Lower lobe of right lung (tissue), 2 donors: ENCODE measurements around the gene GFPT1. TPM values are rescaled to one million over a fixed set of nuclear protein-coding genes. Genes with fewer than 3 reads are reported as not detected.
A peak's percentile ranks its signal among the peaks of the same experiment; 100 is the strongest.

ENCODE experiments used
- ATAC-seq, 2 donors: fragments of 200-7000 bp; cut with Tn5 transposase; one replicate each; pipeline ENCODE4 v1.9.1; 2020 to 2022; ENCODE audit warnings: mild to moderate bottlenecking in 2 of 2, moderate library complexity in 2 of 2
- DNase-seq: peaks from one replicate; pipeline ENCODE4 v3.0.0-alpha.2; 2020
- H3K27ac ChIP-seq: fragments of 200-600 bp; one replicate; pipeline ENCODE4 v1.8.0; 2022
- H3K27me3 ChIP-seq: fragments of 200-600 bp; one replicate; pipeline ENCODE4 v1.8.0; 2022; ENCODE audit warnings: low read depth
- H3K36me3 ChIP-seq: fragments of 200-600 bp; one replicate; pipeline ENCODE4 v1.8.0; 2022; ENCODE audit warnings: mild to moderate bottlenecking
- H3K4me1 ChIP-seq: fragments of 200-600 bp; one replicate; pipeline ENCODE4 v1.8.0; 2022
- H3K4me3 ChIP-seq: fragments of 200-600 bp; one replicate; pipeline ENCODE4 v1.8.0; 2022; ENCODE audit warnings: mild to moderate bottlenecking
- H3K9me3 ChIP-seq: fragments of 200-600 bp; one replicate; pipeline ENCODE4 v1.8.0; 2022
- CTCF ChIP-seq: fragments of 200-600 bp; IDR thresholded peaks from one replicate; pipeline ENCODE4 v1.8.0; 2022; ENCODE audit warnings: antibody characterized with exemption, mild to moderate bottlenecking
- intact Hi-C: fragments of 100-400 bp; cut with DNase I; formaldehyde crosslinking; loops from one replicate; pipeline ENCODE4 v1.11.0; 2022
- total RNA-seq: library from RNA; stranded (reverse); fragmentation: NEBNext Ultra II Directional; extraction: Animal tissue kit (Norgen Biotek cat#: 25700); gene quantifications from one replicate; pipeline ENCODE4 v1.2.1, GENCODE V29; 2021
- donor health status: DM: no; HTN: yes; CAD: no; lungs with severe emphysema.

The GFPT1 gene
- total RNA-seq, 1 donor from 2014 or later = 59.9 TPM

- H3K9me3 ChIP-seq = peaks cover 6% of the 10 kb centered on the region
- peaks cover 10% of the 10 kb centered on the region for H3K27me3 ChIP-seq
- H3K36me3 ChIP-seq = no peaks in the 10 kb centered on the region
- no peak for TF ChIP-seq CTCF
- H3K4me1 ChIP-seq = peaks cover 45% of the 10 kb centered on the region
- ATAC-seq (no peak), DNase-seq (no peak)
- intact Hi-C loops = no loop called here
- H3K27ac ChIP-seq = peak overlapping the region; percentile 86
- H3K4me3 ChIP-seq = peak overlapping the region; percentile 72
Measured at GRCh38 chr2:69305712-69306392, 81.2 kb downstream of the GFPT1 start.

- Histone ChIP-seq H3K36me3 (no peaks in the 10 kb centered on the region), H3K4me1 (peaks cover 43% of the 10 kb centered on the region), H3K27me3 (peaks cover 10% of the 10 kb centered on the region), H3K9me3 (peaks cover 6% of the 10 kb centered on the region), H3K4me3 (no peak overlapping the region), H3K27ac (no peak overlapping the region)
- no peak for TF ChIP-seq CTCF
- intact Hi-C loops = no loop called here
- DNase-seq = no peak
- ATAC-seq = no peak
Measured at GRCh38 chr2:69305166-69305565, 81.9 kb downstream of the GFPT1 start.

DNA sequence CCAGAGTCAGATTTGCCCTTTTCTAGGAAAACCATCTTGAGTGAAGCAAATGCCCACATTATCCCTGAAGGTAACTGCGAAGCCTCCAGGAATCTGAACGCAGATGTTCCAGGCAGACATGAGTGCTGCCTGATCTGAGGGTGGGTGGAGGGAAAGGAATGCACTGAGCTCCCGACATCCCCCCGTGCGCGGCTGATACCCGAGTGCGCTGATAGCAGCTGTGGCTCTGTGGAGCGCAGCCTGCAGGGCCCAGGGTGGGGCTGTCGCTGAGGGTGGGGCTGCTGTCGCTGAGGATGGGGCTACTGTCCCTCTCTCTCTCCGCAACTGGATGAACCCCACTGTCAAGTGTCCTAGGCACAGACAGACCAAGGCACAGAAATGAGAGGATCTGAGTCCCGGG, 82.4 kb downstream of the GFPT1 start:
- Histone ChIP-seq H3K36me3 (no peaks in the 10 kb centered on the region), H3K4me1 (peaks cover 38% of the 10 kb centered on the region), H3K27ac (no peak overlapping the region), H3K9me3 (peaks cover 6% of the 10 kb centered on the region), H3K27me3 (peaks cover 10% of the 10 kb centered on the region), H3K4me3 (no peak overlapping the region)
- no peak for DNase-seq
- no peak for TF ChIP-seq CTCF
- intact Hi-C loops = no loop called here
- ATAC-seq = no peak

DNA sequence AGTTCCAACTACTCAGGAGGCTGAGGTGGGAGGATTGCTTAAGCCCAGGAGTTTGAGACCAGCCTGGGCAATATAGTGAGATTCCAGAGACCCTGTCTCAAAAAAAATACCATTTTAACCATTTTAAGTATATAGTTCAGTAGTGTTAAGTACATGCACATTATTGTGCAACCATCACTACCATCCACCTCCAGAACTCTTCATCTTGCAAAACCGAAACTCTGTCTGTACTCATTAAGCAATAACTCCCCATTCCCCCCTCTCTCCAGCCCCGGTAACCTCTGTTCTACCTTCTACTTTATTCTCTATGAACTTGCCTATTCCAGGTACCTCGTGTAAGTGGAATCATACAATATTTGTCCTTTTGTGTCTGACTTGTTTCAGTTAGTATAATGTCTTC, 86.4 kb downstream of the GFPT1 start:
- H3K27ac ChIP-seq = no peak overlapping the region
- intact Hi-C loops = no loop called here
- H3K4me3 ChIP-seq = no peak overlapping the region
- no peak for TF ChIP-seq CTCF
- peaks cover 4% of the 10 kb centered on the region for H3K4me1 ChIP-seq
- DNase-seq (no peak), ATAC-seq (peak in 1 of 2 donors; percentile 48)
- no peaks in the 10 kb centered on the region for H3K27me3 ChIP-seq
- H3K36me3 ChIP-seq = no peaks in the 10 kb centered on the region
- peaks cover 6% of the 10 kb centered on the region for H3K9me3 ChIP-seq

DNA sequence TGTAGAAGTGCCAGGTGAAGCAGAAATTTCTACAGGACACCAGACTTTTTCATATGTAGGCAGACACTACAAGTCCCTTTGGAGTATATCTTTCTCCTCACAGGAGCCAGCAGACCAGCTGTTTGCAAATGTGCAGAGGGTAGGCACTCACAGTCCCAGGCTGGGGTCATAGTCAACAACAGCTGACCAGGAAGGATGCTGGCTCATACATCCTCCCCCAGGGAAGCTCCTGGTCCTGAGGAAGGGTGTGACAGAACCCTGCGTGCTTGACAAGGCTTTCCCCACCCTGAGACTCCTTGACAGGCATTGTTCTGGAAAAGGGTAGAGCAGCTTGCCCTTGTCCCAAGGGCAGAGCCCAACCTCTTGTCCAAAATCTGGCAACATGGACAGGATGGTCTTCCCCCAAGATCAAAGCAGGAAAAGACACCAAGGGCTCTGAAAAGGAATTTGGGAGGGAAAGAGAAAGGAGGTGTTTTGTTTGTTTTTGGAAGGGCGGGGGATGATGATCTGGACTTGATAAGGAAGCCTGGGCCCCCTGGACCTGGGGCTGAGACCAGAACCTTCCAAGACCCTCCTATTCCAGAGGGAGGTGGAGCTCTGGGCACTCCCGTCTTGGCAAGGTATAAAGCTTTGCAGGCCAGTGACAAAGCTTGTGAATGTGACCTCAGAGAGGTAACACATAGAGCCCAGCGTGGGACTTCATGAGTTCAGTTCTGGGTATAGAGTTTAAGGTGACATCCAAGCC, 87.1 kb downstream of the GFPT1 start:
- no peaks in the 10 kb centered on the region for H3K36me3 ChIP-seq
- ATAC-seq (no peak), DNase-seq (no peak)
- H3K9me3 ChIP-seq = peaks cover 6% of the 10 kb centered on the region
- H3K4me3 ChIP-seq = no peak overlapping the region
- intact Hi-C loops = no loop called here
- no peak overlapping the region for H3K27ac ChIP-seq
- H3K4me1 ChIP-seq = peaks cover 4% of the 10 kb centered on the region
- no peaks in the 10 kb centered on the region for H3K27me3 ChIP-seq
- TF ChIP-seq CTCF = no peak
